ENCODE results near the gene CLCNKA.
"Not testable (repeated sequence)": the region's sequence is repeated elsewhere in the genome, so short reads cannot be mapped to it uniquely, and the experiment has no call there.

Gene CLCNKA

GRCh38 chr1:16026723-16027484 lies 5.1 kb downstream of the CLCNKA start:
- H3K9ac ChIP-seq (ENCODE audit: insufficient read length, low read depth): peak overlapping the region; percentile 61
- DNase-seq (ENCODE audit: low read depth, low spot score): peak; percentile 70
- TF ChIP-seq SUZ12 (IDR thresholded peaks at IDR 0.05; ENCODE audit: extremely low read depth, insufficient read depth, insufficient read length) (no peak), YY1 (IDR thresholded peaks at IDR 0.05; ENCODE audit: insufficient read depth, insufficient read length) (no peak)

GRCh38 chr1:16028237-16029002 lies 6.6 kb downstream of the CLCNKA start:
- no peak for DNase-seq (ENCODE audit: low read depth, low spot score)
- Histone ChIP-seq H3K4me1 (ENCODE audit: insufficient read depth, insufficient read length) (peaks cover 2% of the 10 kb centered on the region), H3K9me3 (ENCODE audit: insufficient read depth, low read length) (no peaks in the 10 kb centered on the region), H3K9ac (ENCODE audit: insufficient read length, low read depth) (no peak overlapping the region), H3K27me3 (ENCODE audit: insufficient read depth, insufficient read length) (no peaks in the 10 kb centered on the region), H3K4me3 (ENCODE audit: insufficient read length, low read depth) (no peak overlapping the region), H3K36me3 (ENCODE audit: insufficient read depth, insufficient read length, low read length) (no peaks in the 10 kb centered on the region)
- TF ChIP-seq ZNF274 (IDR thresholded peaks at IDR 0.05; ENCODE audit: low read depth, low read length) (no peak), YY1 (IDR thresholded peaks at IDR 0.05; ENCODE audit: insufficient read depth, insufficient read length) (no peak), SUZ12 (IDR thresholded peaks at IDR 0.05; ENCODE audit: extremely low read depth, insufficient read depth, insufficient read length) (no peak)

More at GRCh38 chr1:16026723-16027484, 5.1 kb downstream of the CLCNKA start:
- Histone ChIP-seq H3K4me1 (ENCODE audit: insufficient read depth, insufficient read length) (no peaks in the 10 kb centered on the region), H3K9me3 (ENCODE audit: insufficient read depth, low read length) (no peaks in the 10 kb centered on the region), H3K4me3 (ENCODE audit: insufficient read length, low read depth) (no peak overlapping the region), H3K36me3 (ENCODE audit: insufficient read depth, insufficient read length, low read length) (no peaks in the 10 kb centered on the region), H3K27me3 (ENCODE audit: insufficient read depth, insufficient read length) (no peaks in the 10 kb centered on the region)

GRCh38 chr1:16029003-16029268 lies 7.1 kb downstream of the CLCNKA start:
- H3K9ac ChIP-seq (ENCODE audit: insufficient read length, low read depth); DNase-seq (ENCODE audit: low read depth, low spot score); H3K36me3 ChIP-seq (ENCODE audit: insufficient read depth, insufficient read length, low read length); H3K4me1 ChIP-seq (ENCODE audit: insufficient read depth, insufficient read length); H3K4me3 ChIP-seq (ENCODE audit: insufficient read length, low read depth); H3K27me3 ChIP-seq (ENCODE audit: insufficient read depth, insufficient read length); H3K9me3 ChIP-seq (ENCODE audit: insufficient read depth, low read length): not testable (repeated sequence)

- no peak for DNase-seq (ENCODE audit: low read depth, low spot score)
- H3K36me3 ChIP-seq (ENCODE audit: insufficient read depth, insufficient read length, low read length): no peaks in the 10 kb centered on the region
- H3K4me1 ChIP-seq (ENCODE audit: insufficient read depth, insufficient read length): peaks cover 2% of the 10 kb centered on the region
- H3K27me3 ChIP-seq (ENCODE audit: insufficient read depth, insufficient read length): no peaks in the 10 kb centered on the region
- H3K9ac ChIP-seq (ENCODE audit: insufficient read length, low read depth): no peak overlapping the region
- H3K9me3 ChIP-seq (ENCODE audit: insufficient read depth, low read length): no peaks in the 10 kb centered on the region
- H3K4me3 ChIP-seq (ENCODE audit: insufficient read length, low read depth): no peak overlapping the region
- no peak for TF ChIP-seq SUZ12 (IDR thresholded peaks at IDR 0.05; ENCODE audit: extremely low read depth, insufficient read depth, insufficient read length)
- no peak for TF ChIP-seq YY1 (IDR thresholded peaks at IDR 0.05; ENCODE audit: insufficient read depth, insufficient read length)
- TF ChIP-seq ZNF274 (IDR thresholded peaks at IDR 0.05; ENCODE audit: low read depth, low read length): no peak
These were observed 7.5 kb downstream of the CLCNKA start for GRCh38 chr1:16029288-16029687.

GRCh38 chr1:16031551-16031950 lies 9.7 kb downstream of the CLCNKA start:
- no peak for DNase-seq (ENCODE audit: low read depth, low spot score)
- H3K9ac ChIP-seq (ENCODE audit: insufficient read length, low read depth): no peak overlapping the region
- H3K4me3 ChIP-seq (ENCODE audit: insufficient read length, low read depth): no peak overlapping the region
- TF ChIP-seq SUZ12 (IDR thresholded peaks at IDR 0.05; ENCODE audit: extremely low read depth, insufficient read depth, insufficient read length) (no peak), ZNF274 (IDR thresholded peaks at IDR 0.05; ENCODE audit: low read depth, low read length) (no peak), YY1 (IDR thresholded peaks at IDR 0.05; ENCODE audit: insufficient read depth, insufficient read length) (no peak)
- no peaks in the 10 kb centered on the region for H3K27me3 ChIP-seq (ENCODE audit: insufficient read depth, insufficient read length)
- peaks cover 2% of the 10 kb centered on the region for H3K4me1 ChIP-seq (ENCODE audit: insufficient read depth, insufficient read length)
- H3K9me3 ChIP-seq (ENCODE audit: insufficient read depth, low read length): no peaks in the 10 kb centered on the region
- H3K36me3 ChIP-seq (ENCODE audit: insufficient read depth, insufficient read length, low read length): no peaks in the 10 kb centered on the region

GRCh38 chr1:16032388-16033102 lies 10.7 kb downstream of the CLCNKA start:
- no peak for TF ChIP-seq SUZ12 (IDR thresholded peaks at IDR 0.05; ENCODE audit: extremely low read depth, insufficient read depth, insufficient read length)
- TF ChIP-seq ZNF274 (IDR thresholded peaks at IDR 0.05; ENCODE audit: low read depth, low read length): no peak
- TF ChIP-seq YY1 (IDR thresholded peaks at IDR 0.05; ENCODE audit: insufficient read depth, insufficient read length): no peak
- Histone ChIP-seq H3K9ac (ENCODE audit: insufficient read length, low read depth) (no peak overlapping the region), H3K36me3 (ENCODE audit: insufficient read depth, insufficient read length, low read length) (no peaks in the 10 kb centered on the region), H3K9me3 (ENCODE audit: insufficient read depth, low read length) (no peaks in the 10 kb centered on the region), H3K27me3 (ENCODE audit: insufficient read depth, insufficient read length) (no peaks in the 10 kb centered on the region), H3K4me3 (ENCODE audit: insufficient read length, low read depth) (no peak overlapping the region), H3K4me1 (ENCODE audit: insufficient read depth, insufficient read length) (peaks cover 2% of the 10 kb centered on the region)
- DNase-seq (ENCODE audit: low read depth, low spot score): peak; percentile 71

- H3K27me3 ChIP-seq (ENCODE audit: insufficient read depth, insufficient read length); DNase-seq (ENCODE audit: low read depth, low spot score); H3K9me3 ChIP-seq (ENCODE audit: insufficient read depth, low read length); H3K4me3 ChIP-seq (ENCODE audit: insufficient read length, low read depth); H3K9ac ChIP-seq (ENCODE audit: insufficient read length, low read depth); H3K4me1 ChIP-seq (ENCODE audit: insufficient read depth, insufficient read length); H3K36me3 ChIP-seq (ENCODE audit: insufficient read depth, insufficient read length, low read length): not testable (repeated sequence)
These were observed 11.3 kb downstream of the CLCNKA start for GRCh38 chr1:16033103-16033632.

GRCh38 chr1:16036461-16036860 lies 14.6 kb downstream of the CLCNKA start:
- not testable (repeated sequence) for DNase-seq (ENCODE audit: low read depth, low spot score); H3K9me3 ChIP-seq (ENCODE audit: insufficient read depth, low read length)

More at GRCh38 chr1:16036461-16036860, 14.6 kb downstream of the CLCNKA start:
- H3K27me3 ChIP-seq (ENCODE audit: insufficient read depth, insufficient read length); H3K4me3 ChIP-seq (ENCODE audit: insufficient read length, low read depth); H3K9ac ChIP-seq (ENCODE audit: insufficient read length, low read depth); H3K4me1 ChIP-seq (ENCODE audit: insufficient read depth, insufficient read length); H3K36me3 ChIP-seq (ENCODE audit: insufficient read depth, insufficient read length, low read length): not testable (repeated sequence)
